H7 (cell line): ENCODE results near the gene RASGEF1C. TPM values are rescaled to one million over a fixed set of nuclear protein-coding genes. Genes with fewer than 3 reads are reported as not detected.

Experiments used
- DNase-seq: peaks from one replicate; pipeline ENCODE4 v3.0.0; 2012
- H3K27me3 ChIP-seq: 2 replicates; pipeline ENCODE4 v1.6.0; 2011; ENCODE audit warnings: mild to moderate bottlenecking, low read length; ENCODE audit not compliant: control insufficient read depth, insufficient read depth
- H3K36me3 ChIP-seq: replicated peaks from 2 replicates; pipeline ENCODE4 v1.5.1; 2011; ENCODE audit warnings: low read length; ENCODE audit not compliant: control insufficient read depth, insufficient read depth
- H3K4me3 ChIP-seq: 2 replicates; pipeline ENCODE4 v1.5.1; 2011; ENCODE audit warnings: low read depth, mild to moderate bottlenecking, control low read depth, low read length, moderate library complexity; ENCODE audit not compliant: insufficient read depth
- total RNA-seq: library from RNA; depleted of rRNA; stranded (reverse); fragments of >200 nt; shearing (Covaris generic); gene quantifications from 2 replicates; pipeline ENCODE4 v1.2.3, GENCODE V29; 2014

Gene RASGEF1C
- total RNA-seq, 1 experiment from 2014 or later: 1.4 TPM

DNA sequence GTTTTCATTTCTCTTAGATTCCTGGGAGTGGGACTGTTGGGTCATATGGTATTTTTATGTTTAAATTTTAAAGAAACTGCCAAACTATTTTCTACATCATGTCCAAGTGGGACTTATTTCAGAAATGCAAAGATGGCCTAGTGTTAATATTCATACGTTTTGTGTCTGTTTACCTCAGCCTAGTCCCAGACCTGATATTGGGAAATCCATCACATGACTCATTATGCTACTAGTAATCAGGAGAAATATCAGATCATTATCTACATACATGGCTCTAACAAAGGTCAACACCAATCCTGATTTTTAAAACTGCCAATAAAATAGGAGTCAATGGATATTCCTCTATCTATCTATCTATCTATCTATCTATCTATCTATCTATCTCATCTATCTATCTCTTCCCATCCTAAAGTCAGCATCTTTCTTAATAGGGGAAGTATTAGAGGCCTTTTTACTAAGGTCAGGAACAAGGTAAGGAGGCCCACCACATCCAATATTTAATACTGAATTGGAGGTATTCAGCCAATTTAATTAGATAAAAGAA lies 4.7 kb downstream of the RASGEF1C start:
- Histone ChIP-seq H3K4me3 (no peak overlapping the region), H3K36me3 (no peaks in the 10 kb centered on the region), H3K27me3 (peaks cover 13% of the 10 kb centered on the region)
- DNase-seq: no peak

- no peak for DNase-seq
- Histone ChIP-seq H3K4me3 (no peak overlapping the region), H3K27me3 (peaks cover 6% of the 10 kb centered on the region; the same call in 1 of the 2 replicates), H3K36me3 (no peaks in the 10 kb centered on the region)
Observed at GRCh38 chr5:180202939-180203573, 6.0 kb downstream of the RASGEF1C start.

- H3K4me3 ChIP-seq: no peak overlapping the region
- H3K36me3 ChIP-seq: no peaks in the 10 kb centered on the region
- peak; percentile 93 for DNase-seq
- no peaks in the 10 kb centered on the region for H3K27me3 ChIP-seq
Observed at GRCh38 chr5:180201051-180201987, 7.7 kb downstream of the RASGEF1C start.

DNA sequence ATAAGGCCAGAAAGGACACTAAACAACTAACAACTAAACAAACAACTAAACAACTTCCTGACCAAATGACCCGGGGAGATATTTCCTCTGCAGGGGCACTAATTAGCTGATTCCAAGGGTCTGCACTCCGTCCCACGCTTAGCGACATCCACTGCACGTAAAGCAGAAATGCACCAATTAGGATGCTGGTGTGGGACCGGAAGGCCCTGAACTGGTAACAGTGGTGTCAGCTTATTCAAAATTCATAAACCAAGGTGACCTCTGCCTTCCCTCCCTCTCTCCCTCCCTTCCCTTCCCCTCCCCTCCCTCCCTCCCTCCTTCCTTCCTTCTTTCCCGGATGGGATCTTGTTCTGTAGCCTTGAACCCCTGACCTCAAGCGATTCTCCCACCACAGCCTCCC lies 9.6 kb downstream of the RASGEF1C start:
- H3K36me3 ChIP-seq: no peaks in the 10 kb centered on the region
- H3K4me3 ChIP-seq: no peak overlapping the region
- no peaks in the 10 kb centered on the region for H3K27me3 ChIP-seq
- no peak for DNase-seq

GRCh38 chr5:180198208-180198607 lies 10.8 kb downstream of the RASGEF1C start:
- Histone ChIP-seq H3K4me3 (no peak overlapping the region), H3K36me3 (no peaks in the 10 kb centered on the region), H3K27me3 (no peaks in the 10 kb centered on the region)
- peak; percentile 22 for DNase-seq

GRCh38 chr5:180197016-180197702 lies 11.9 kb downstream of the RASGEF1C start:
- Histone ChIP-seq H3K36me3 (no peaks in the 10 kb centered on the region), H3K4me3 (no peak overlapping the region), H3K27me3 (no peaks in the 10 kb centered on the region)
- peak; percentile 41 for DNase-seq

DNA sequence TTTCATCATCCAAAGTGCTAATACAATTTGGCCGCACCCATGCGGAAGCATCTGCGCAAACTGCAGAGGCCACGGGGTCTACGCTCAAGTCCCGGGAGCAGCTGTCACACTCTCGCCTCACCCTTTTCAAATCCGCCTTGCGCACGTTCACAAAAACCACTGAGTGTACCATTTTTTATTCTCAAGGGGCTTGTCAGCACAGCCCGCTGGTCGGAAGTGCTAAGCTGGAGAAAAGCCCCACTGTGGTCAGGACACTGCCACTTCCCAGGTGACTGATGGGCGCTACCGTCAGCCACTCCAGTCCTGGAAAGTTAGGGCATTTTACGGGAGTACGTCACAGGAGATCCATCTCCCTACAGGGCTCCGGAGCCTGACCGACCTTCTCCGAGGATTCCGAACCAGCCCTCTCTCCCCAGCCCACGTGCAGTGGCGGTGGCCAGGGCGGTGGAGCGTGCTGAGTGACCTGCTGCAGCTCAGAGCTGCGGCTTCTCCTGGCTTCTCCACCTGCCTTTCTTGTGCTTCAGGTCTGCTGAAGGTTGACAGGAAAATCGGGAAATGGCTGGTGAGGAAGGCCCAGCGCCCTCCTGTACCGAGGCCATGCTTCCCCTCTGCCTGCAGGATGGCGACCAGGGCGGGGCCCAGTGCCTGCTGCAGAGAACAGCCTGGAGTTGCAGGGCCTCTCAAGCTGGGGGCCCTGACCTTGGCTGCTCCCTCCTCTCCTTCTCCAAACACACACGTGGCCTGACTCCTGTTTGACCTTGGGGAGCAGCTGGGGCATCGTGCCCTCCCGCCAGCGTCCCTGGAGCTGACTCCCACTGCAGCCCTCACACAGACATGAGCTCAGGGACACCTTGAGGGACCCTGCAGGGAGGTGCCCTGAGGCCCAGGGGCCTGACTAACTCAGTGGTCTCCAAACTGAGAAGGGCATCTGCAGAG lies 14.3 kb downstream of the RASGEF1C start:
- H3K36me3 ChIP-seq: no peaks in the 10 kb centered on the region
- DNase-seq: peak; percentile 49
- H3K27me3 ChIP-seq: no peaks in the 10 kb centered on the region
- H3K4me3 ChIP-seq: no peak overlapping the region

DNA sequence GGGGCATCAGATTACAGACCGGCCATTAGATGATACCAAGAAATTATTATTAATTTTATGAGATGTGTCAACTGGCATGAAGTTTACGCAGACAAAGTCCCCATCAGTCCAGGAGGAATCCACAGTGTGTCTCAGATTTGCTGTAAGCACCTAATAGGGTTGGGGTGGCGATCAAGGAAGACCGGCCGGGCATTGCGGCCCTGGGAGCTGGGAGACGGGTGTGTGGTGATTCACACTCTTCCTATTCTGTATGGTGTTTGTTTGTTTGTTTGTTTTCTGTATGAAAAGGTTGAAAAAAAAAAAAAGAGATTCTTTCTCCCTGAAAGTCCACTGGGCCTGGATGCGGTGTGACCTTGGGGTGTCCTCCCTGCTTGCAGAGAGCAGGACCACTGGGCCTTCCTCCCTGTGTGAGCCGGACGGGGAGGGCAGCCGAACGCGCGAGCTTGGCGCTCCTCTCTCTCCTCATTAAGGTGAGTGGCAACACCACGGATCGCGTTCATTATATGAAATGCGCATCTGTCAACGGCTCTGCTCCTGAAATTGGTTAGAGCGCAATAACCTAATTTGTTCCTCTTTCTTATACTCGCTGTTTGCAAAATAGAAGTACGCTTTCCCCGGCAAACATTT lies 15.1 kb downstream of the RASGEF1C start:
- Histone ChIP-seq H3K4me3 (no peak overlapping the region), H3K27me3 (no peaks in the 10 kb centered on the region), H3K36me3 (no peaks in the 10 kb centered on the region)
- peak; percentile 33 for DNase-seq

GRCh38 chr5:180191716-180192115 lies 17.3 kb downstream of the RASGEF1C start:
- H3K36me3 ChIP-seq: no peaks in the 10 kb centered on the region
- no peaks in the 10 kb centered on the region for H3K27me3 ChIP-seq
- H3K4me3 ChIP-seq: no peak overlapping the region

GRCh38 chr5:180187767-180188166 lies 21.2 kb downstream of the RASGEF1C start:
- no peak overlapping the region for H3K4me3 ChIP-seq
- no peaks in the 10 kb centered on the region for H3K27me3 ChIP-seq
- no peaks in the 10 kb centered on the region for H3K36me3 ChIP-seq
- DNase-seq: no peak

More at GRCh38 chr5:180191716-180192115, 17.3 kb downstream of the RASGEF1C start:
- DNase-seq: no peak

GRCh38 chr5:180180846-180181245 lies 28.2 kb downstream of the RASGEF1C start:
- H3K36me3 ChIP-seq: no peaks in the 10 kb centered on the region
- no peaks in the 10 kb centered on the region for H3K27me3 ChIP-seq
- no peak overlapping the region for H3K4me3 ChIP-seq
- peak; percentile 46 for DNase-seq

DNA sequence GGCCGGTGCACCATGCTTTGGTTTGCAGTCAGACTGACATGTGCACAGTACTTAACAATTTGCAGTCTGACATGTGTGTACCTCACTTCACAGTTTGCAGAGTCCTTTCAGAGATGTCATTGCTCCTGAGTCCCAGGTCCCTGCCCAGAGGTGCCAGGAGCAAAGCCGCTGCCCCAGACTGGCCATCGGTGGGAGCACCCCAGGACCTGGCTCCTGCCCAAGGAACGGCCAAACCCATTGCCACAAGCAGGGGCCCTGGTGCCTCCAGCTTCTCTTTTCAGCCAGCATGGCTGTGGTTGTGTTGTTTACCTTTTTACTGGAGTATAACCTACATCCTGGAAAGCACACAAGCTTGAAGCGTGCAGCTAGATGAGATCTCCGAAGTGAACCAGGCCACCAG lies 28.6 kb downstream of the RASGEF1C start:
- peak; percentile 35 for DNase-seq
- H3K36me3 ChIP-seq: no peaks in the 10 kb centered on the region
- no peak overlapping the region for H3K4me3 ChIP-seq
- no peaks in the 10 kb centered on the region for H3K27me3 ChIP-seq
